Naive thymus-derived CD4-positive, alpha-beta T cell (primary cell): ENCODE data around the gene DSC2. TPM values are rescaled to one million over a fixed set of nuclear protein-coding genes. Genes with fewer than 3 reads are reported as not detected.
"Not testable (repeated sequence)": the region's sequence is repeated elsewhere in the genome, so short reads cannot be mapped to it uniquely, and the experiment has no call there.

ENCODE experiments used
- ATAC-seq: fragments of 150-1000 bp; cut with Tn5 transposase; 2 replicates; pipeline ENCODE4 v1.10.0; 2021; ENCODE audit warnings: mild to moderate bottlenecking, moderate library complexity
- CTCF ChIA-PET: fragments of 350-600 bp; sonication (Branson Sonifier 250); formaldehyde crosslinking; loops from one replicate; lab custom pipeline; 2021; ENCODE audit warnings: antibody characterized with exemption; lab: Charles Lee
- POLR2A ChIA-PET: fragments of 350-600 bp; sonication (Branson Sonifier 250); formaldehyde crosslinking; loops from one replicate; lab custom pipeline; 2021; ENCODE audit warnings: antibody characterized with exemption, inconsistent platforms; lab: Charles Lee
- DNase-seq, 9 donors: peaks; one replicate each; pipeline versions ENCODE4 v3.0.0 to v3.0.0-alpha.2; 2020 to 2022; ENCODE audit warnings: mixed read lengths in 1 of 9
- H3K27ac ChIP-seq: one replicate; pipeline ENCODE4 v1.7.0; 2013; ENCODE audit warnings: mild to moderate bottlenecking, low read depth, low read length, moderate library complexity
- H3K27me3 ChIP-seq, 2 donors: one replicate each; pipeline ENCODE4 v1.7.0; 2013; ENCODE audit warnings: low read length in 2 of 2, mild to moderate bottlenecking in 2 of 2, moderate library complexity in 2 of 2; ENCODE audit not compliant: control insufficient read depth in 2 of 2, insufficient read depth in 2 of 2
- H3K36me3 ChIP-seq, 3 experiments: 1 replicate in 2 of 3; 2 replicates in 1 of 3; pipeline ENCODE4 v1.7.0; 2013; ENCODE audit warnings: low read length in 3 of 3, mild to moderate bottlenecking in 3 of 3, moderate library complexity in 1 of 3; ENCODE audit not compliant: insufficient read depth in 3 of 3, control insufficient read depth in 2 of 3
- H3K4me1 ChIP-seq, 2 donors: one replicate each; pipeline ENCODE4 v1.7.0; 2013; ENCODE audit warnings: low read length in 2 of 2, mild to moderate bottlenecking in 2 of 2, moderate library complexity in 1 of 2; ENCODE audit not compliant: control insufficient read depth in 2 of 2, insufficient read depth in 2 of 2
- H3K4me3 ChIP-seq: 2 replicates; pipeline ENCODE4 v1.7.0; 2013; ENCODE audit warnings: mild to moderate bottlenecking, low read length
- H3K9me3 ChIP-seq, 3 experiments: 1 replicate in 2 of 3; 2 replicates in 1 of 3; pipeline ENCODE4 v1.7.0; 2013; ENCODE audit warnings: low read length in 3 of 3; ENCODE audit not compliant: control insufficient read depth in 2 of 3
- H3K27ac Mint-ChIP-seq, 9 donors: one replicate each; pipeline ENCODE4 v1.8.0; 2020 to 2022; ENCODE audit warnings: mixed read lengths in 9 of 9, mild to moderate bottlenecking in 8 of 9, moderate library complexity in 5 of 9, inconsistent platforms in 2 of 9
- H3K27me3 Mint-ChIP-seq, 5 donors: one replicate each; pipeline ENCODE4 v1.8.0; 2021 to 2022; ENCODE audit warnings: mixed read lengths in 5 of 5, mild to moderate bottlenecking in 1 of 5
- H3K36me3 Mint-ChIP-seq, 5 donors: one replicate each; pipeline ENCODE4 v1.8.0; 2020 to 2022; ENCODE audit warnings: mixed read lengths in 5 of 5, mild to moderate bottlenecking in 3 of 5, inconsistent platforms in 1 of 5
- H3K4me1 Mint-ChIP-seq, 7 donors: one replicate each; pipeline ENCODE4 v1.8.0; 2020 to 2022; ENCODE audit warnings: mixed read lengths in 7 of 7, mild to moderate bottlenecking in 3 of 7, inconsistent platforms in 1 of 7
- H3K4me3 Mint-ChIP-seq, 10 donors: one replicate each; pipeline ENCODE4 v1.8.0; 2020 to 2022; ENCODE audit warnings: mild to moderate bottlenecking in 10 of 10, mixed read lengths in 10 of 10, moderate library complexity in 6 of 10, inconsistent platforms in 2 of 10
- H3K9me3 Mint-ChIP-seq, 11 donors: one replicate each; pipeline ENCODE4 v1.8.0; 2020 to 2022; ENCODE audit warnings: mixed read lengths in 11 of 11, mild to moderate bottlenecking in 4 of 11, inconsistent platforms in 1 of 11, moderate library complexity in 1 of 11
- intact Hi-C, 2 donors: fragments of 100-400 bp; cut with micrococcal nuclease; formaldehyde crosslinking; loops; one replicate each; pipeline ENCODE4 v1.15.1; 2023
- polyA plus RNA-seq, 2 donors: library from polyadenylated mRNA; unstranded; fragments of 300-500 nt; fragmentation: Illumina TruSeq; gene quantifications; one replicate each; pipeline ENCODE4 v1.2.3, GENCODE V29; 2021
- total RNA-seq, 6 experiments: library from RNA in 5 of 6; stranded (reverse) in 5 of 6; gene quantifications; 1 replicate in 5 of 6; 2 replicates in 1 of 6; pipeline ENCODE4 v1.2.3 and lab custom pipeline; 2021 to 2026

DSC2 gene
- total and polyA plus RNA-seq, 7 experiments from 2014 or later = 0.08 to 0.86 (median 0.42) TPM; not detected in 4

DNA sequence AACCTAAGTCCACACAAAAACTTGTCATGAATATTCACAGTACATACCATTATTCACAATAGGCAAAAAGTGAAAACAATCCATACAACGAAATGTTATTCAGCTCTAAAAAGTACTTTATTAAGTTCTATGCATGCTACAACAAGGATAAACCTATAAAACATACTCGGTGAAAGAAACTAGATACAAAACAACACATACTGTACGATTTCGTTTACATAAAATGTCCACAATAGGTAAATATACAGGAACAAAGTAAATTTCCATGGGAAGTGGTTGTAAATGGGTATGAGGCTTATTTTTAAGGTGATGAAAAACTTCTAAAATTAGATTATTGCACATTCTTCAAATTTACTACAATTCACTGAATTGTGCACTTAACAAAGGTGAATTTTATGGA is 67.7 kb downstream of the DSC2 start:
- no peak overlapping the region for H3K4me3 ChIP-seq
- ChIA-PET POLR2A (no interaction called here), CTCF (no interaction called here)
- no peak overlapping the region for H3K27ac ChIP-seq
- no peak for DNase-seq
- H3K4me3 Mint-ChIP-seq = no peak overlapping the region
- no peaks in the 10 kb centered on the region for H3K27me3 ChIP-seq
- no peaks in the 10 kb centered on the region for H3K36me3 ChIP-seq
- ATAC-seq = no peak
- intact Hi-C loops = no loop called here
- peaks cover 0 to 15% (median 5%) of the 10 kb centered on the region in 5 donors for H3K27me3 Mint-ChIP-seq
- H3K4me1 Mint-ChIP-seq = no peaks in the 10 kb centered on the region
- H3K27ac Mint-ChIP-seq = no peak overlapping the region
- no peaks in the 10 kb centered on the region for H3K36me3 Mint-ChIP-seq
- H3K4me1 ChIP-seq = no peaks in the 10 kb centered on the region
- peaks cover 0 to 4% (median 0%) of the 10 kb centered on the region in 11 donors for H3K9me3 Mint-ChIP-seq
- H3K9me3 ChIP-seq = no peaks in the 10 kb centered on the region

GRCh38 chr18:31030574-31031278 is 71.5 kb downstream of the DSC2 start:
- Histone ChIP-seq H3K9me3 (no peaks in the 10 kb centered on the region), H3K27ac (no peak overlapping the region), H3K4me1 (no peaks in the 10 kb centered on the region), H3K4me3 (no peak overlapping the region), H3K27me3 (no peaks in the 10 kb centered on the region), H3K36me3 (no peaks in the 10 kb centered on the region)
- no peak overlapping the region for H3K4me3 Mint-ChIP-seq
- CTCF ChIA-PET = no interaction called here
- no peaks in the 10 kb centered on the region for H3K4me1 Mint-ChIP-seq
- no peaks in the 10 kb centered on the region for H3K36me3 Mint-ChIP-seq
- no peak for DNase-seq
- peaks cover 0 to 4% (median 0%) of the 10 kb centered on the region in 11 donors for H3K9me3 Mint-ChIP-seq
- no peaks in the 10 kb centered on the region for H3K27me3 Mint-ChIP-seq
- POLR2A ChIA-PET = no interaction called here
- ATAC-seq = no peak
- H3K27ac Mint-ChIP-seq = no peak overlapping the region
- intact Hi-C loops = no loop called here

DNA sequence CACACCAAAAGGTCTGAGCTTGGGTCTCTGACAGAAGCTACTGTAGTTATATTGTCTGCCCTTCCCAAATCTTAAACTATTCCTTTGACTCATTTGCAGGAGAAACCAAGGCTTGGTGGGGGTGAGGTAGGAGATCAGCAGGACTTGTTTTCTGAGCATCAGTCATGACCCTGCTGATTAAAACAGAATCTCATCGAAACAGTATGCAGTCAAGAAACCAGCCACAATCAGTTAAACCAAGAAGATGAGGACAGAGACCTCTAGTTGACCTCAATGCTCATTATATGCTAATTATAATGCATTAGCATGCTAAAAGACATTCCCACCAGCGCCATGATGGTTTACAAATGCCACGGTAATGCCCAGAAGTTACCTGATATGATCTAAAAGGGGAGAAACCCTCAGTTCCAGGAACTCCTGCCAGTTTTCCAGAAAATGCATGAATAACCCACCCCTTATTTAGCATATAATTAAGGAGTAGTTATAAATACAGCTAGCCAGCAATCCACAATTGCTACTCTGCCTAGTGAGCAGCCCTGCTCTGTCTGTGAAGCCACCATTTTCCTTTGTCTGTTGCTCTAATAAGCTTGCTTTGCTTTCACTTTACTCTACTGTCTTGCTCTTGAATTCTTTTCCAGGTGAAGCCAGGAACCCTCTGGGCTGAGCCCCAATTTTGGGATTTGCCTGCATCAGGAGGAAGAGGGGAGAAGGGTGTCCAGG is 86.3 kb downstream of the DSC2 start:
- no peaks in the 10 kb centered on the region for H3K27me3 ChIP-seq
- intact Hi-C loops = no loop called here

GRCh38 chr18:31011455-31011854 is 90.8 kb downstream of the DSC2 start:
- H3K27me3 Mint-ChIP-seq, H3K9me3 ChIP-seq, H3K4me1 ChIP-seq, H3K27ac Mint-ChIP-seq, ATAC-seq, intact Hi-C loops, H3K36me3 Mint-ChIP-seq, H3K4me3 Mint-ChIP-seq, H3K27me3 ChIP-seq, H3K9me3 Mint-ChIP-seq, DNase-seq, CTCF ChIA-PET, H3K4me3 ChIP-seq, POLR2A ChIA-PET, H3K4me1 Mint-ChIP-seq, H3K36me3 ChIP-seq, H3K27ac ChIP-seq: not testable (repeated sequence)

More for the DNA sequence above, 86.3 kb downstream of the DSC2 start:
- Histone ChIP-seq H3K4me1 (no peaks in the 10 kb centered on the region), H3K4me3 (no peak overlapping the region), H3K36me3 (no peaks in the 10 kb centered on the region), H3K9me3 (no peaks in the 10 kb centered on the region), H3K27ac (no peak overlapping the region)
- H3K27me3 Mint-ChIP-seq = no peaks in the 10 kb centered on the region
- no peak overlapping the region for H3K27ac Mint-ChIP-seq
- no peaks in the 10 kb centered on the region for H3K36me3 Mint-ChIP-seq
- POLR2A ChIA-PET = no interaction called here
- CTCF ChIA-PET = no interaction called here
- H3K9me3 Mint-ChIP-seq = peaks cover 0 to 8% (median 0%) of the 10 kb centered on the region in 11 donors
- H3K4me1 Mint-ChIP-seq = no peaks in the 10 kb centered on the region
- H3K4me3 Mint-ChIP-seq = no peak overlapping the region
- DNase-seq (no peak), ATAC-seq (no peak)

DNA sequence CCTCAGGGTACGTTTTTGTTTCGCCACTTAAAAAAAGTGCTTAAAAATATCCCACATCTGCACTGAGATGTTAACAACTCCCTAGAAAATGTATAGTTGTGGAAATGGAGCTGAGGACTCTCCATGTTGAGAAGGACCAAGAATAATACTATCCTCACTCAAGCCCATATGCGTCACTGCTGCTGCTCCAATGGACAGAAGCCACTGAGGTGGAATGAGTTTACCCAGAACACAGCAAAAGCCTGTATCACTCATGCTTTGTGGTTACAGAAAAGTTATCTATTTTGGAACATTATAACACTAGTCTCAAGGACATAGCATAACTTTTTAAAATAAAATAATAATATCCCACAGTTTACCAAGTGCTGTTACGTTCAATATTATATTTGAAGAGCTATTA is 91.6 kb downstream of the DSC2 start:
- Histone ChIP-seq H3K4me1 (no peaks in the 10 kb centered on the region), H3K4me3 (no peak overlapping the region), H3K36me3 (no peaks in the 10 kb centered on the region), H3K27me3 (no peaks in the 10 kb centered on the region), H3K9me3 (no peaks in the 10 kb centered on the region), H3K27ac (no peak overlapping the region)
- Mint-ChIP-seq H3K27me3 (peaks cover 0 to 4% (median 0%) of the 10 kb centered on the region in 5 donors), H3K36me3 (no peaks in the 10 kb centered on the region), H3K9me3 (peaks cover 0 to 2% (median 0%) of the 10 kb centered on the region in 11 donors), H3K27ac (no peak overlapping the region), H3K4me3 (no peak overlapping the region), H3K4me1 (no peaks in the 10 kb centered on the region)
- ATAC-seq = no peak
- no peak for DNase-seq
- intact Hi-C loops = no loop called here
- ChIA-PET POLR2A (no interaction called here), CTCF (interaction anchor here (0.6 kb wide), 1 partner anchor 1154 kb away, joined by 3 read pairs; no protein-coding TSS in a partner anchor)

Other genes with a start within 250 kb of the DSC2 start
- gene DSC3, start 59.7 kb downstream of the DSC2 start, total RNA-seq = not detected
- not detected for gene DSC3, start 59.7 kb downstream of the DSC2 start, polyA plus RNA-seq
- 10 to 100 TPM in 2 of 5 experiments, 1 to 10 TPM in 2, not detected in 1; 3.1 to 13.6 (median 7.9) TPM for gene DSC1, start 60.4 kb upstream of the DSC2 start, total RNA-seq
- gene DSC1, start 60.4 kb upstream of the DSC2 start, polyA plus RNA-seq = 10 to 100 TPM in 1 of 2 donors, 1 to 10 TPM in 1; 4.9 to 16.2 TPM
- not detected for gene DSG1, start 215.7 kb upstream of the DSC2 start, total RNA-seq
- gene DSG1, start 215.7 kb upstream of the DSC2 start, polyA plus RNA-seq = not detected